NCI-H748 (cell line): ENCODE data around the gene SEMA4D.

Source experiments
- DNase-seq: peaks from one replicate; lab custom pipeline; 2025; ENCODE audit not compliant: unreplicated experiment; lab: John Stamatoyannopoulos, UW

Gene SEMA4D

DNA sequence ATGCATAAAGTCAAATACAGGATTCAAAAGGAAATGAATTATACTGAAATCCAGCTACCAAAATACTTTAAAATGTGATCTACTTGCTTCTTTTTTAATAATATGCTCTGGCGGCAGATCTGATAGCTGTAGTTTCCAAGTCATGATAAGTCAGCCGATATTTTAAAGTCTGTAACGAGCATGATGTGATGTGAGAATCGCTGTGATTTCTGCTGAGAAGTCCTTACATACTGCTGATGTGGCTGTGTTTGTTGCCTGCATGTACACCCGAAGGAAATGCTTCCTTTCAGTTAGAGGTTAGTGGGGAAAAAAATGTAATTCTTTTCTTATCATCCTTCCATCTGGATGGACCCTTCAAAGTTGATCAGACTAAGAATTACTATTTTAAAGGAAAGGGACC lies 4.8 kb upstream of the SEMA4D start:
- DNase-seq, result no peak

DNA sequence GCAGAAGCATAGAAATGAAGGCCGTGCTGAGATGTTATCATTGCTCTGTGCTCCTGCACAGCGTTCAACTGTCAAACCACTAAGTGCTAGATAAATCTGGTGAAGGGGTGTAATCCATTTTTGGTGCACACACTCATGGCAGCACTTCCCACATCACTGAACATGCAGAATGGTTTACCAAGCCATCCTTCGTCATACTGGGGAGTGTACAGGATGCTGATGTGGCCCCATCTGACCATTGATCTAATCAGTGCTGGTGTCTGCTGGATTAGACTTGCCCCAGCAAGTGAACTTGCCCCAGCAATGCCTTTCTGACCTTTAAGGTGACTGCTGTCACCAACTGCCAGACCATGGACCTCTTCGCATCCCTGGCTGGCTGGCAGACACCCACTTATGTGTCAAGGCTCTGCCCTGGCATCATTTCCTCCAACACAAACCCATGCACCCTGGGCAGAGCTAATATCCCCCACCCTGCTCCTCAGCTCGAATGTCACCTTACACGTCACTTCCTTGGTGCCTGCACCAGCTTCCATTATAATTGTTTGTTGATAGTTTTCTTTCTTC lies 4.2 kb upstream of the SEMA4D start:
- no peak for DNase-seq

DNA sequence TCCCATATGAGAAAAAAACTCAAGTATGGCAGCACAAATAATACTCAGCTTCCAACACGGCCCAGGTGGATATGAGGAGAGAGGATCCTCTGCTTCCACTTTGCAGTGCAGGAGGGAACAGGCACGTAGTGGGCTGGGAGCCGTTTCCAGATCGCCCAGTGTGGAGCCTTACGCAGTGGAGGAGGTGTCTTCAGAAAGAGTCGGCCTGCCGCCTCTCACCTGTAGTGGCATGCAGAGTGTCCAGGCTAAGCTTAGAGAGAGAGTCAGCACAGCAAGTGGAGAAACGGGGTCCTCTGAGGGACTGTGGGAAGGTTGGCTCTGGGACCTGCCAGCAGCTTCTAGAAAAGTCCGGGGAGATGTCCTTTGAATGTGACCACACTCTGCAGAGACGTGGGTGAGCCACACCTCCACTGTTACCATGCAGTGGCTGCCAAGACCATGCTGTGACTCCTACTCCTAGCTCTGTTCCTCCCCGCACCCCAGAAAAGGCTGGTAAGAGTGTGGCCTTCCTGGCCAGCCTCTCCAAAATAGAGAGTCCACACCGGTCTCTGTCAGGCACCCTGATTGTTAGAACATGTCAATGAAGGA lies 3.5 kb upstream of the SEMA4D start:
- DNase-seq, result no peak

DNA sequence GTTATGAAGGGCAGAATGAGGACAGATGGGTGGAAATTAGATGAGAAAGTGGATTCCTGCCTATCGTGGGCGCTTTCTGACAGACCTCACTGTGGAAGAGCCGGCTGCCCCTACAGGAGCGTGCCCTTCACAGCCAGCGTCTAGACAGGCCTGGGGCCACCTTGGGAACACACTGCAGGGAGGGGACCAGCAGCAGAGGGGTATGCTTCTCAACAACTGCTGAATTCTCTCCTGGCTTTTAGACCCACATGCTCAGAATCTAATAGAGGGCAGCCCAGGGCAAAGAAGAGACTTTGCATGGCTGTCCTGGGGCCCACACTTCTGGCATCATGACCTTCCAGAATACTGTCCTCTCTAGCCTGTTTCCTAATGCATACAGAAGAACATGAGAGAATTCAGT lies 2.1 kb upstream of the SEMA4D start:
- no peak for DNase-seq

- no peak for DNase-seq
Measured at GRCh38 chr9:89498852-89499480, 1.1 kb upstream of the SEMA4D start.

GRCh38 chr9:89497257-89497963 lies 503 bp downstream of the SEMA4D start:
- peak; percentile 48 for DNase-seq

- DNase-seq, result no peak
Measured at GRCh38 chr9:89496645-89497256, 1.2 kb downstream of the SEMA4D start.

GRCh38 chr9:89495824-89496560 lies 1.9 kb downstream of the SEMA4D start:
- DNase-seq, result peak; percentile 43

- peak; percentile 16 for DNase-seq
Measured at GRCh38 chr9:89494199-89494598, 3.7 kb downstream of the SEMA4D start.

- DNase-seq, result no peak
Measured at GRCh38 chr9:89493671-89494070, 4.2 kb downstream of the SEMA4D start.

DNA sequence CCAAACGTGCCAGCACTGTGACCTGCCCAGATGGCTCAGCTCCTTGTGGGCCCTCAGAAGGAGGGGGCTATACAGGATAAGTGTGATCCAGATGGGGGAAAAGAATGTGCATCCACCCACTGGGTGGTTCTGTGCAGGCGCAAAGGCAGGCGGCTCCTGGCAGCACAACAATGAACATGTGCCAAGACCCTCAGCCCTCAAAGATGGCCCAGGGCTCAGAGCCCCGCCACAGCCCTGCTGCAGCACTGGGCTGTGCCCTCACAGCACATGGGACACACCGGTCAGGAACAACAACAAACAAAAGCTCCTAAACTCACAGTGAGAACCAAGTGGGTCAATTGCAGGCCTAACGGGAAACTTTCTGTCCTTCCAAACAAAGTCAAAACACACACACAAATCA lies 4.7 kb downstream of the SEMA4D start:
- no peak for DNase-seq

GRCh38 chr9:89492586-89492985 lies 5.3 kb downstream of the SEMA4D start:
- no peak for DNase-seq

- DNase-seq, result no peak
Measured at GRCh38 chr9:89491694-89492093, 6.2 kb downstream of the SEMA4D start.

DNA sequence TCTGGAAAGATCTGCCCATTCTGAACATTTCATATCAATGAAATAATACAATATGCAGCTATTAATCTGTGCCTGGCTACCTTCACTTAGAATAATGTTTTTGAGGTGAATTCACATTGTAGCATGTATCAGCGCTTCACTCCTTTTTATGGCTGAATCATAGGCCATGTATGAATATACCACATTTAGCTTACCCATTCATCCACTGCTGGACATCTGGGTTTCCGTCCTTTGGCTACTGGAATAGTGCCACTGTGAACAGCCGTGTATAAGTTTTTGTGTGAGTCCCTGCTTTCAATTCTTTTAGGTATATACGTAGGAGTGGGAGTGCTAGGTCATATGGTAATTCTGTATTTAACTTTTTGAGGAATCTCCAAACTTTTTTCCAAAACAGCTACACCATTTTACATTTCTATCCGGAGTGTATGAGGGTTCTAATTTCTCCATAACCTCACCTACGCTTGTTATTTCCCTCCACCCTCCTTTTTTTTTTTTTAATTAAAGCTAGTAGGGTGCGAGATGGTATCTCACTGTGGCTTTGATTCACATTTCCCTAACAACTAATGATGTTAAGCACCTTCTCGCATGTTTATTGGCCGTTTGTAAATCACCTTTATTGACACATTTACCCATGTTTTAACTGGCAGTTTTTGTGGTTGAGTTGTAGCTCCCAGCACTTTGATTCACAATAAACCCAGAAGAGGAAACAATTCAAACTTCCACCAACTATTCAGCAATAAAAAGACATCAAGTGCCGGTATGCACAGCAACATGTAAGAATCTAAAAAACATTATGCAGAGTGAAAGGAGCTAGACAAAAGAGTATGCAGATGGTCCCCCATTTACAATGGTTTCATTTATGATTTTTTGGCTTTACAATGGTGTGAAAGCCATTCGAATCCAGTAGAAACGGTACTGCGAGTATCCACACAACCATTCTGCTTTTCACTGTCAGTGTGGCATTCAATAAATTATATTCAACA lies 8.1 kb downstream of the SEMA4D start:
- no peak for DNase-seq

DNA sequence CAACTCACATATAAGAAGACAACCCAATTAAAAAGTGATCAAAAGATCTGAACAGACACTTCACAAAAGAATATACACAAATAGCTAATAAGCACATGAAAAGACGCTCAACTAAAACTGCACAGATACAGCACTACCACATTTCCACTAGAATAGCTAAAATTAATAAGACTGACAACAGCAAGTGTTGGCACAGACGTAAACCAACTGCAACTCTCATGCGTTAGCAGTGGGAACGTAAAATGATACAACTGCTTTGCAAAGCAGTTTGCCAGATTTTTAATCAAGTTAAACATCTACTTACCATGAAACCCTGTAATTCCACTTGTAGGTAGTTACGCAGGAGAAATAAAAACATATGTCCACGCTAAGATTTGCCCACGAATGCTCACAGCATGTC lies 9.0 kb downstream of the SEMA4D start:
- no peak for DNase-seq

DNA sequence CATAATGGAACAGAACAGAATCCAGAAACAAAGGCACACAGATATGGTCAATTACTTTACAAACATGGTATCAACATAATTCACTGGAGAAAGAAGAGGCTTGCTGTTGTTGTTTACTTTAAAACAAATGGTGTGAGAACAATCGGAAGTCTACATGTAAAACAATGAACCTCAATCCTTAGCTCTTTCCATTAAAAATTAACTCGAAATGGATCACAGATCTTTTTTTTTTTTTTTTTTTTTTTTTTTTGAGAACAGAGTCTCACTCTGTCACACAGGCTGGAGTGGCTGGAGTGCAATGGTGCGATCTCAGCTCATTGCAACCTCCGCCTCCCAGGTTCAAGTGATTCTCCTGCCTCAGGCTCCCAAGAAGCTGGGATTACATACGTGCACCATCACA lies 9.8 kb downstream of the SEMA4D start:
- DNase-seq, result no peak

DNA sequence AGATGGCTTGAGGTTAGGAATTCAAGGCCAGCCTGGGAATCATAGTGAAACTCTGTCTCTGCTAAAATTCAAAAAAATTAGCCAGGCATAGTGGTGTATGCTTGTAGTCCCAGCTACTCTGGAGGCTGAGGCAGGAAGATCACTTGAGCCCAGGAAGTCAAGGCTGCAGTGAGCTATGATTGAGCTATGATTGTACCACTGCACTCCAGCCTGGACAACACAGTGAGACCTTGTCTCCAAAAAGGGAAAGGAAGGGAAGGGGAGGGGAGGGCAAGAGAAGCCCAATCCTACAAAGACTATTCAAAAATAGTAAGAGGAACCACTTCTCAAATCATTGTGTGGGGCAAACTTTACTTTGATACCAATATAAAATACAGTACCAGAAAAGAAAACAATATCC lies 11.2 kb downstream of the SEMA4D start:
- no peak for DNase-seq

- no peak for DNase-seq
Measured at GRCh38 chr9:89484475-89485404, 13.2 kb downstream of the SEMA4D start.
